HG02763 (cell line): ENCODE measurements around the gene LAMC1.

ENCODE experiments used
- ATAC-seq: cut with Tn5 transposase; IDR thresholded peaks from one replicate; pipeline ENCODE4 v1.9.1; 2021; ENCODE audit warnings: mild to moderate bottlenecking, moderate library complexity; ENCODE audit not compliant: unreplicated experiment

LAMC1 gene

GRCh38 chr1:183077097-183077496 is 53.9 kb downstream of the LAMC1 start:
- no peak for ATAC-seq

GRCh38 chr1:183079712-183080388 is 56.6 kb downstream of the LAMC1 start:
- ATAC-seq: no peak

- ATAC-seq: no peak
Measured at GRCh38 chr1:183080406-183080805, 57.2 kb downstream of the LAMC1 start.

- ATAC-seq: no peak
Measured at GRCh38 chr1:183081402-183082120, 58.3 kb downstream of the LAMC1 start.

GRCh38 chr1:183082650-183083049 is 59.4 kb downstream of the LAMC1 start:
- no peak for ATAC-seq

GRCh38 chr1:183087001-183087400 is 63.8 kb downstream of the LAMC1 start:
- ATAC-seq: no peak

GRCh38 chr1:183089025-183089639 is 65.9 kb downstream of the LAMC1 start:
- no peak for ATAC-seq

GRCh38 chr1:183090391-183091006 is 67.3 kb downstream of the LAMC1 start:
- no peak for ATAC-seq

GRCh38 chr1:183091181-183091580 is 68.0 kb downstream of the LAMC1 start:
- no peak for ATAC-seq

GRCh38 chr1:183092350-183092749 is 69.1 kb downstream of the LAMC1 start:
- no peak for ATAC-seq

GRCh38 chr1:183093066-183093668 is 69.9 kb downstream of the LAMC1 start:
- ATAC-seq: no peak

GRCh38 chr1:183093786-183094298 is 70.6 kb downstream of the LAMC1 start:
- ATAC-seq: no peak

GRCh38 chr1:183094351-183094750 is 71.1 kb downstream of the LAMC1 start:
- no peak for ATAC-seq

GRCh38 chr1:183096351-183096750 is 73.1 kb downstream of the LAMC1 start:
- ATAC-seq: no peak

GRCh38 chr1:183096894-183097293 is 73.7 kb downstream of the LAMC1 start:
- ATAC-seq: no peak

- ATAC-seq: no peak
Measured at GRCh38 chr1:183097438-183098051, 74.3 kb downstream of the LAMC1 start.

- ATAC-seq: no peak
Measured at GRCh38 chr1:183098317-183098716, 75.1 kb downstream of the LAMC1 start.

GRCh38 chr1:183100361-183100974 is 77.2 kb downstream of the LAMC1 start:
- ATAC-seq: no peak

- ATAC-seq: no peak
Measured at GRCh38 chr1:183101081-183101480, 77.9 kb downstream of the LAMC1 start.

- peak; percentile 48 for ATAC-seq
Measured at GRCh38 chr1:183101841-183102276, 78.6 kb downstream of the LAMC1 start.
